Neural progenitor cell (in vitro differentiated cells): Measurements from ENCODE around the gene MAST2. TPM values are rescaled to one million over a fixed set of nuclear protein-coding genes. Genes with fewer than 3 reads are reported as not detected.

Source experiments
- DNase-seq: peaks from one replicate; pipeline ENCODE4 v3.0.0-alpha.2; 2016; ENCODE audit warnings: low spot score
- H2AFZ ChIP-seq: fragments of 200-600 bp; sonication (generic); replicated peaks from 2 replicates; pipeline ENCODE4 v1.6.1; 2016; ENCODE audit warnings: antibody characterized with exemption
- H3F3A ChIP-seq: fragments of 200-600 bp; sonication (generic); 2 replicates; pipeline ENCODE4 v1.6.1; 2016; ENCODE audit warnings: antibody characterized with exemption, low read depth
- H3K27ac ChIP-seq: fragments of 200-600 bp; sonication (generic); 2 replicates; pipeline ENCODE4 v1.5.1; 2016; ENCODE audit warnings: mild to moderate bottlenecking
- H3K27me3 ChIP-seq: fragments of 200-600 bp; sonication (generic); 2 replicates; pipeline ENCODE4 v1.6.1; 2016; ENCODE audit warnings: mild to moderate bottlenecking, moderate library complexity
- H3K36me3 ChIP-seq: fragments of 200-600 bp; sonication (generic); 2 replicates; pipeline ENCODE4 v1.5.1; 2016
- H3K4me1 ChIP-seq: fragments of 200-600 bp; sonication (generic); 2 replicates; pipeline ENCODE4 v1.6.1; 2016; ENCODE audit warnings: mixed run types
- H3K4me2 ChIP-seq: fragments of 200-600 bp; sonication (generic); 2 replicates; pipeline ENCODE4 v1.6.1; 2016
- H3K4me3 ChIP-seq: fragments of 200-600 bp; sonication (generic); 2 replicates; pipeline ENCODE4 v1.5.1; 2016
- H3K79me2 ChIP-seq: fragments of 200-600 bp; sonication (generic); 2 replicates; pipeline ENCODE4 v1.6.1; 2016; ENCODE audit warnings: low read depth
- H3K9ac ChIP-seq: fragments of 200-600 bp; sonication (generic); 2 replicates; pipeline ENCODE4 v1.6.1; 2016
- H3K9me3 ChIP-seq: fragments of 200-600 bp; sonication (generic); 2 replicates; pipeline ENCODE4 v1.5.1; 2016; ENCODE audit warnings: low read depth
- H4K20me1 ChIP-seq: fragments of 200-600 bp; sonication (generic); 2 replicates; pipeline ENCODE4 v1.6.1; 2016; ENCODE audit warnings: low read depth
- H3K27ac Mint-ChIP-seq: 3 replicates; pipeline ENCODE4 v1.8.0; 2021; ENCODE audit warnings: mixed read lengths
- H3K27me3 Mint-ChIP-seq: 2 replicates; pipeline ENCODE4 v1.8.0; 2022; ENCODE audit warnings: low read depth, mild to moderate bottlenecking, inconsistent platforms, moderate library complexity, mixed read lengths; ENCODE audit not compliant: insufficient read depth
- H3K36me3 Mint-ChIP-seq: 3 replicates; pipeline ENCODE4 v1.8.0; 2021; ENCODE audit warnings: mixed read lengths
- H3K4me1 Mint-ChIP-seq: 3 replicates; pipeline ENCODE4 v1.8.0; 2021; ENCODE audit warnings: mixed read lengths
- H3K4me3 Mint-ChIP-seq: 3 replicates; pipeline ENCODE4 v1.8.0; 2021; ENCODE audit warnings: mild to moderate bottlenecking, moderate library complexity, mixed read lengths
- H3K9me3 Mint-ChIP-seq: 3 replicates; pipeline ENCODE4 v1.8.0; 2020; ENCODE audit warnings: mixed read lengths
- EZH2 ChIP-seq: fragments of 200-600 bp; sonication (generic); IDR thresholded peaks from 2 replicates; pipeline ENCODE4 v1.6.1; 2017; ENCODE audit warnings: antibody characterized with exemption, mild to moderate bottlenecking, moderate library complexity
- EZH2phosphoT487 ChIP-seq: fragments of 200-600 bp; sonication (generic); IDR thresholded peaks from 2 replicates; pipeline ENCODE4 v1.6.1; 2017; ENCODE audit warnings: antibody characterized with exemption
- total RNA-seq: library from RNA; depleted of rRNA; stranded (reverse); fragments of >200 nt; gene quantifications from 2 replicates; pipeline ENCODE4 v1.2.3, GENCODE V29; 2015; ENCODE audit warnings: low replicate concordance
- TF ChIP-seq, protein P1 (sequence below): fragments of 200-600 bp; sonication (generic); IDR thresholded peaks from 2 replicates; pipeline ENCODE4 v1.5.1; 2017; ENCODE audit warnings: antibody characterized with exemption, mild to moderate bottlenecking

Gene MAST2
- total RNA-seq, 1 donor from 2014 or later = 5.5 TPM

DNA sequence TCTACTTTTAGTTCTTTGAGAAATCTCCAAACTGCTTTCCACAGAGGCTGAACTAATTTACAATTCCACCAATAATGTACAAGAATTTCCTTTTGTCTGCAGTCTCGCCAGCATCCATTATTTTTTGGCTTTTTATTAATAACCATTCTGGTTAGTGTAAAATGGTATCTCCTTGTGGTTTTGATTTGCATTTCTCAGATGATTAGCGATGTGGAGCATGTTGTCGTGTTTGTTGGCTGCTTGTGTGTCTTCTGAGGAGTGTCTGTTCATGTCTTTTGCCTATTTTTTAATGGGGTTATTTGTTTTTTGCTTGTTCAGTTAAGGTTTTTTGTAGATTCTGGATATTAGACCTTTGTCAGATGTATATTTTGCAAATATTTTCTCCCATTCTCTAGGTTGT is 131.5 kb downstream of the MAST2 start:
- TF ChIP-seq EZH2phosphoT487 (no peak), EZH2 (no peak)
- TF ChIP-seq, protein P1, sequence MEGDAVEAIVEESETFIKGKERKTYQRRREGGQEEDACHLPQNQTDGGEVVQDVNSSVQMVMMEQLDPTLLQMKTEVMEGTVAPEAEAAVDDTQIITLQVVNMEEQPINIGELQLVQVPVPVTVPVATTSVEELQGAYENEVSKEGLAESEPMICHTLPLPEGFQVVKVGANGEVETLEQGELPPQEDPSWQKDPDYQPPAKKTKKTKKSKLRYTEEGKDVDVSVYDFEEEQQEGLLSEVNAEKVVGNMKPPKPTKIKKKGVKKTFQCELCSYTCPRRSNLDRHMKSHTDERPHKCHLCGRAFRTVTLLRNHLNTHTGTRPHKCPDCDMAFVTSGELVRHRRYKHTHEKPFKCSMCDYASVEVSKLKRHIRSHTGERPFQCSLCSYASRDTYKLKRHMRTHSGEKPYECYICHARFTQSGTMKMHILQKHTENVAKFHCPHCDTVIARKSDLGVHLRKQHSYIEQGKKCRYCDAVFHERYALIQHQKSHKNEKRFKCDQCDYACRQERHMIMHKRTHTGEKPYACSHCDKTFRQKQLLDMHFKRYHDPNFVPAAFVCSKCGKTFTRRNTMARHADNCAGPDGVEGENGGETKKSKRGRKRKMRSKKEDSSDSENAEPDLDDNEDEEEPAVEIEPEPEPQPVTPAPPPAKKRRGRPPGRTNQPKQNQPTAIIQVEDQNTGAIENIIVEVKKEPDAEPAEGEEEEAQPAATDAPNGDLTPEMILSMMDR = no peak
- H3K27me3 ChIP-seq = no peaks in the 10 kb centered on the region
- no peak overlapping the region for H3K4me2 ChIP-seq
- H3K79me2 ChIP-seq = no peaks in the 10 kb centered on the region
- no peak overlapping the region for H3K4me3 ChIP-seq
- Mint-ChIP-seq H3K36me3 (peaks cover 10% of the 10 kb centered on the region), H3K27me3 (peaks cover 2% of the 10 kb centered on the region), H3K4me1 (no peaks in the 10 kb centered on the region), H3K9me3 (peaks cover 2% of the 10 kb centered on the region), H3K27ac (no peak overlapping the region), H3K4me3 (no peak overlapping the region)
- H3K4me1 ChIP-seq = no peaks in the 10 kb centered on the region
- no peaks in the 10 kb centered on the region for H3F3A ChIP-seq
- H2AFZ ChIP-seq = no peak overlapping the region
- H3K27ac ChIP-seq = no peak overlapping the region
- no peaks in the 10 kb centered on the region for H3K36me3 ChIP-seq
- H3K9ac ChIP-seq = no peak overlapping the region
- no peaks in the 10 kb centered on the region for H3K9me3 ChIP-seq
- no peak for DNase-seq
- no peaks in the 10 kb centered on the region for H4K20me1 ChIP-seq

DNA sequence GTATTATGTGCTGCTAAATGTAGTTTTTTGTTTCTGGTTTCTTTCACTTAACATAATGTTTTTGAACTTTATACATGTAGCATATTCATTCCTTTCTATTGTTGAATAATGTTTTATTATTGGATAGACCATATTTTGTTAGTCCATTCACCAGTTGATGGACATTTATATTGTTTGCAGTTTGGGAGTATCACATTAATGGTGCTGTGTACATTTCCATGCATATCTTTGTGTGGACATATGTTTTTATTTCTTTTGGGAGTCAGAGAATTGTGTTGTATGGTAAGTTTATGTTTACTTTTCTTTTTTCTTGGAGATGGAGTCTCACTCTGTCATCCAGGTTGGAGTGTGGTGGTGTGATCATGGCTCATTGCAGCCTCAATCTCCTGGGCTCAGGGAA is 134.6 kb downstream of the MAST2 start:
- H3K27ac ChIP-seq = no peak overlapping the region
- H3K9ac ChIP-seq = no peak overlapping the region
- Mint-ChIP-seq H3K4me1 (no peaks in the 10 kb centered on the region), H3K4me3 (no peak overlapping the region), H3K36me3 (peaks cover 10% of the 10 kb centered on the region), H3K27me3 (no peaks in the 10 kb centered on the region), H3K9me3 (peaks cover 2% of the 10 kb centered on the region), H3K27ac (no peak overlapping the region)
- no peaks in the 10 kb centered on the region for H4K20me1 ChIP-seq
- no peaks in the 10 kb centered on the region for H3K36me3 ChIP-seq
- H3F3A ChIP-seq = no peaks in the 10 kb centered on the region
- H3K4me1 ChIP-seq = no peaks in the 10 kb centered on the region
- H3K27me3 ChIP-seq = no peaks in the 10 kb centered on the region
- H3K4me2 ChIP-seq = no peak overlapping the region
- H3K79me2 ChIP-seq = no peaks in the 10 kb centered on the region
- H2AFZ ChIP-seq = no peak overlapping the region
- no peak overlapping the region for H3K4me3 ChIP-seq
- no peak for DNase-seq
- TF ChIP-seq EZH2 (no peak), EZH2phosphoT487 (no peak)
- TF ChIP-seq, protein P1 = no peak
- H3K9me3 ChIP-seq = no peaks in the 10 kb centered on the region

DNA sequence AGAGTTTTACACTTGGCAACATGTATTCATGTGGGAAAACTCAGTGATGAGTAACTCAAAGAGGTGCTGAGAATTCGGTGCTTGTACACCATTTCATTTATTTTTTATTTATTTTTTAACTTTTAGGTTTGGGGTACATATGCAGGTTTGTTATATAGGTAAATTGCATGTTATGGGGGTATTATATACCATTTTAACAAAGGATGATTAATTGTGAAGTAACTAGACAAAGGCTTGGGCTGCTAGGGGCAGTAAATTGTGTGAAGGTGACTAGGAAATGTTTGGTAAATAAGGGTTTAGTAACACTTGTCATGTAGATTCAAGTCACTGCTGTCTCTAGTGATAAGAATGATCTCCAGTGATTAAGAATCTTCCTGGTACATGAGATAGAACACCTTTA is 139.0 kb downstream of the MAST2 start:
- Mint-ChIP-seq H3K27me3 (no peaks in the 10 kb centered on the region), H3K4me1 (no peaks in the 10 kb centered on the region), H3K27ac (no peak overlapping the region), H3K4me3 (no peak overlapping the region), H3K9me3 (peaks cover 2% of the 10 kb centered on the region), H3K36me3 (peaks cover 3% of the 10 kb centered on the region)
- Histone ChIP-seq H3F3A (no peaks in the 10 kb centered on the region), H3K4me2 (no peak overlapping the region), H3K27me3 (no peaks in the 10 kb centered on the region), H3K4me3 (no peak overlapping the region), H4K20me1 (no peaks in the 10 kb centered on the region), H3K9me3 (no peaks in the 10 kb centered on the region), H3K9ac (no peak overlapping the region), H3K79me2 (no peaks in the 10 kb centered on the region), H2AFZ (no peak overlapping the region), H3K36me3 (no peaks in the 10 kb centered on the region), H3K27ac (no peak overlapping the region), H3K4me1 (no peaks in the 10 kb centered on the region)
- DNase-seq = no peak
- TF ChIP-seq EZH2 (no peak), EZH2phosphoT487 (no peak)
- TF ChIP-seq, protein P1 = no peak
